ENCODE results near the gene PCSK6.

PCSK6 gene

DNA sequence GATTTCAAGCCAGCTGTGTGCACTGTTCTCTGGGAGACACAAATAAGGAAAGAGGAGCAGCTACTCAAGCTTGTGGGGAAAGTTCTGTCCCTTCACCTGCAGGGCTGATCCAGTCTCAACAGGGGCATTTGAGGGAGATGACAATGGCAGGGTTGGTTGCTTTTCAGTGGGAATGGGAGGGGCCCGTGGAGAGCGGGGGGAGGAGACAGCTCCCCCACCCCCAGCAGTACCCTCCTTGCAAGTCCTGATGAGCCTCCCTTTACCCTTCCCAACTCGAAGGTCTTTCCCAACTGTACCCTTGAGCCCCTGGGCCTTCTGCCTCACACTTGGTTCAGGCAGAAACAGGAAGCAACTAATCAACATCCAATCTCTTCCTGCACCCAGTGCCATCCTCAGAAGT is 122.7 kb downstream of the PCSK6 start:
- H3K4me3 ChIP-seq (replicated peaks; ENCODE audit: low read depth, low read length): no peak overlapping the region
- TF ChIP-seq, protein P1, sequence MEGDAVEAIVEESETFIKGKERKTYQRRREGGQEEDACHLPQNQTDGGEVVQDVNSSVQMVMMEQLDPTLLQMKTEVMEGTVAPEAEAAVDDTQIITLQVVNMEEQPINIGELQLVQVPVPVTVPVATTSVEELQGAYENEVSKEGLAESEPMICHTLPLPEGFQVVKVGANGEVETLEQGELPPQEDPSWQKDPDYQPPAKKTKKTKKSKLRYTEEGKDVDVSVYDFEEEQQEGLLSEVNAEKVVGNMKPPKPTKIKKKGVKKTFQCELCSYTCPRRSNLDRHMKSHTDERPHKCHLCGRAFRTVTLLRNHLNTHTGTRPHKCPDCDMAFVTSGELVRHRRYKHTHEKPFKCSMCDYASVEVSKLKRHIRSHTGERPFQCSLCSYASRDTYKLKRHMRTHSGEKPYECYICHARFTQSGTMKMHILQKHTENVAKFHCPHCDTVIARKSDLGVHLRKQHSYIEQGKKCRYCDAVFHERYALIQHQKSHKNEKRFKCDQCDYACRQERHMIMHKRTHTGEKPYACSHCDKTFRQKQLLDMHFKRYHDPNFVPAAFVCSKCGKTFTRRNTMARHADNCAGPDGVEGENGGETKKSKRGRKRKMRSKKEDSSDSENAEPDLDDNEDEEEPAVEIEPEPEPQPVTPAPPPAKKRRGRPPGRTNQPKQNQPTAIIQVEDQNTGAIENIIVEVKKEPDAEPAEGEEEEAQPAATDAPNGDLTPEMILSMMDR (IDR thresholded peaks at IDR 0.05; ENCODE audit: low read length, missing control alignments): no peak
- DNase-seq (ENCODE audit: low read depth): no peak

DNA sequence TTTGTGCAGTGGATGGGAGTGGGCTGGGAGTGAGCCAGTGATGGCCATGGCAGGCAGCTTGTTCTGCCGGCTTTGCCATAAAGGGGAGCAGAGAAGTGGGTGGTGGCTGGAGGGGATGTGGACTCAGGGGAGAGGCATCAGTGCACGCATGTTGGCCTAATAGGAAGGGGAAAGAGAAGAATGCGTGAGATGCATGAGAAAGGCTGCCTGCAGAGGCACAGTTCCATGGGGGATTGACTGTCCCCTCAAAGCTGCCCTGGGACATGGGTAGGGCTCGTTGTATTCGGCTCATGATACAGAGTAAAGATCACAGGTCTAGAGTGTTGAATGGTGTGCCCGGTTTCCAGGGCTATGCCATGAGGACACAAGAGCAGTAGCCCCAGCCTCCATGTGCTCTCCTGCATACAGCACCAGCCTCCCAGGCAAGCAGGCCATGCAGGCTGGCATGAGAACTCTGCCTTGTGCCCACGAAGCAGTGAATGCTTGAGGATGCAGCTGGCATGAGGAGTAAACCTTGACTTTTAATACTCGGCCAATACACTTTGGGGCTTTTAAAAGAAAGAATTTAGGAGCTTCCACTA is 126.4 kb downstream of the PCSK6 start:
- H3K4me3 ChIP-seq (replicated peaks; ENCODE audit: low read depth, low read length): no peak overlapping the region
- TF ChIP-seq, protein P1 (IDR thresholded peaks at IDR 0.05; ENCODE audit: low read length, missing control alignments): no peak
- no peak for DNase-seq (ENCODE audit: low read depth)

DNA sequence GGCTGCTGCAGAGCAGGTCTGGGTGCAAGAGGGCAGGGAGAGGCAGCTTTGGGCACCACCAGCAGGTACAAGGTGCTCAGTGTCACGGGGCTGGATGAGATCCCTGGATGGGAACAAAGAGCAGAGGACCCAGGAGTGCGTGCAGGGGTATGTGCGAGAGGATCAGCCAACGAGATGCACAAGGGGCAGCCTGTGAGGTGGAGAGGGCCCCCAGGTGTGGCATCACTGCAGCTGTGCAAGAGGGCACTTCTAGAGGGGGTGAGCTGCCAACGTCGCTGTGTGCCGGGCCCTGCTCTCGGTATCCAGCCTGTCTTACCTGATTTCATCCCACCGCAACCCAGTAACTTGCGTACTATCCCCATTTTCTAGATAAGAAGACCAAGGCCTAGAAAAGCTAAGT is 127.1 kb downstream of the PCSK6 start:
- DNase-seq (ENCODE audit: low read depth): no peak
- H3K4me3 ChIP-seq (replicated peaks; ENCODE audit: low read depth, low read length): no peak overlapping the region
- TF ChIP-seq, protein P1 (IDR thresholded peaks at IDR 0.05; ENCODE audit: low read length, missing control alignments): no peak

DNA sequence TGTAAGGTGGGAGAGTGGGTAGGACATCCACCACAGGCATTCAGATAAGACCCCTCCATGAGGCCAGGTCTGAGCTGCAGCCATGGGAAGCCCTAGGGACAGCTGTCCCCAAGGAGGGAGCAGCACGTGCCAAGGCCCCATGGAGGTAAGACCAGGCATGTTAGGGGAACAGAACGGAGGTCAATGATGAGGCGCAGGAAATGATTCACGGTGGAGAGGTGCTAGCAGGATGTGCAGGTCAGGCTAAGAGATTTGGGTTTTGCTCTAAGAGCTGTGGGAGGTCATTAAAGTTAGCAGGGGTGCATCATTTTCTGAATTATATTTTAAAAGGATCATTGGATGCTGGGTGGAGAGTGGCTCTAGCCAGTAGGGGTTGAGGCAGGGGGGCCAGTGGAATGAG is 128.1 kb downstream of the PCSK6 start:
- no peak overlapping the region for H3K4me3 ChIP-seq (replicated peaks; ENCODE audit: low read depth, low read length)
- DNase-seq (ENCODE audit: low read depth): no peak
- TF ChIP-seq, protein P1 (IDR thresholded peaks at IDR 0.05; ENCODE audit: low read length, missing control alignments): no peak

DNA sequence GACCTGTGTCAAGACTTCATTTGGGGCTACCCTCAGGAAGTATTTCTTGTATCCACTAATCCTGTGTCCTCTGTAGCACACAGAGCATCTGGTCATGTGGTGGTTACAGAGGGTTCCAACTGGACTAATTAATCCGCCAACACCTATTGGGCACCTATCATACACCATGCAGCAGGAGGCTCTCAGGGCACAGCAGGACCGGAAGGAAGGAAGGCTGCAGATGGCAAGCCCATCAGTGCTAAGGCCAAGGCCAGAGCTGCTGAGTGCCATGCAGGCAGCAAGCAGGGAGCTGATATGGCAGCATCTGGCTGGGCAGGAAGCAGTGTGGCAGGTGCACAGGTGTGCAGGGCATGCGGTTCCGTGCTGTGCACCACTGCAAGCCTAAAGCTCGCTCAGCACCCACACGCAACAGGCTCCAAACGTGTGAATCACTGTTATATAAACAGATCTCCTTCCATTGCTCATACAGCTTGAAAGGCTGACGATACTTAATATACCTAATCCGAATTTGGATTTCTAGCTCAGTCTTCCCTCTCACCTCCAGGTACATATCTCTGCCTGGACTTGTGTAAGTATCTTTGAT is 130.1 kb downstream of the PCSK6 start:
- no peak for DNase-seq (ENCODE audit: low read depth)
- no peak overlapping the region for H3K4me3 ChIP-seq (replicated peaks; ENCODE audit: low read depth, low read length)
- TF ChIP-seq, protein P1 (IDR thresholded peaks at IDR 0.05; ENCODE audit: low read length, missing control alignments): no peak

DNA sequence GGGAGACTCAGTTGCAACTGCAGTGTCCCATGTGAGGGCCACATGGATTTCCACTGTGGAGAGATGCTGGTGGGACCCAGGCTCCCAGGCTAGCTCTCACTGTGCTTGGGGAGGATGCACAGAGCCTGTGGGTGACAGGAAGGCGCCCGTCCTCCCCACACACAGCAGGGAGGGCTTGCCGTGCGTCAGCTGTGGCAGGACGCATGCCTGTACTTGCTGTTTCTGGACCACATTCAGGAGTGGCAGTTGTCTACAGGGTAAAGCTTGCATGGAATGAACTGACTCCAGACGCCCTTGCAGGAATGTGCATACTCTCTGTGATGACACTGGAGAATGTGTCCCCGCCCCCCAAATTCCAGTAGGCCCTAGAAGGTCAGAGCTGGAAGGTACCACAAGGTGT is 130.6 kb downstream of the PCSK6 start:
- no peak for DNase-seq (ENCODE audit: low read depth)
- TF ChIP-seq, protein P1 (IDR thresholded peaks at IDR 0.05; ENCODE audit: low read length, missing control alignments): no peak
- H3K4me3 ChIP-seq (replicated peaks; ENCODE audit: low read depth, low read length): no peak overlapping the region

DNA sequence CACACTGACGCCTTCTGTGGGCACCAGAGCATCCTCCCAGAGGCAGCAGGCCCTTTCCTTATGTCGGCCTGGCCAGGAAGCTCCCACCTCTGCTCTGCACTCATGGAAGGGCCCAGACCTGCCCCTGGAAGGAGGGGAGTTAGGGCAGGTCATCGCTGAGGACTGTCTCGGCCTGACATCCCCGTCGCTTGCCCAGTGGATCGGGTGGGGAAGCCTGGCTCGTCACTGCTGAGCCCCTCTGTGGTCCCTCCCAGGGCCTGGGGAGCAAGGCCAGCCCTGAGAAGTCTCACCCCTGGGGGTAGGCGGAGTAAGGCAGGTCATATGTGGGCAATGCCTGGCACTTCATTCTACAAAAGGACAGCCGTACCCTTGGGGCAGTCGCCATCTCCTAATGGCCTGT is 131.6 kb downstream of the PCSK6 start:
- no peak overlapping the region for H3K4me3 ChIP-seq (replicated peaks; ENCODE audit: low read depth, low read length)
- TF ChIP-seq, protein P1 (IDR thresholded peaks at IDR 0.05; ENCODE audit: low read length, missing control alignments): no peak
- DNase-seq (ENCODE audit: low read depth): no peak

Measured in fibroblast of pulmonary artery (primary cell).